ENCODE results near the gene OTX1. TPM values are rescaled to one million over a fixed set of nuclear protein-coding genes. Genes with fewer than 3 reads are reported as not detected.
"Not testable (repeated sequence)": the region's sequence is repeated elsewhere in the genome, so short reads cannot be mapped to it uniquely, and the experiment has no call there.

OTX1 gene
- total RNA-seq, 1 donor from 2014 or later = 31.9 TPM

GRCh38 chr2:63064661-63065060 lies 14.0 kb downstream of the OTX1 start:
- TF ChIP-seq CTCF (conservative IDR thresholded peaks at IDR 0.05) = no peak
- H3K27ac Mint-ChIP-seq = no peak overlapping the region
- H3K4me3 Mint-ChIP-seq = no peak overlapping the region
- H3K27me3 Mint-ChIP-seq = peaks cover 88% of the 10 kb centered on the region
- DNase-seq (ENCODE audit: extremely low spot score, unreplicated experiment) = no peak
- peaks cover 6% of the 10 kb centered on the region for H3K4me1 Mint-ChIP-seq (ENCODE audit: unreplicated experiment)
- no peaks in the 10 kb centered on the region for H3K36me3 Mint-ChIP-seq
- no peaks in the 10 kb centered on the region for H3K9me3 Mint-ChIP-seq

GRCh38 chr2:63066265-63066664 lies 15.6 kb downstream of the OTX1 start:
- H3K9me3 Mint-ChIP-seq = no peaks in the 10 kb centered on the region
- TF ChIP-seq CTCF (conservative IDR thresholded peaks at IDR 0.05) = no peak
- H3K36me3 Mint-ChIP-seq = no peaks in the 10 kb centered on the region
- no peak overlapping the region for H3K4me3 Mint-ChIP-seq
- no peaks in the 10 kb centered on the region for H3K4me1 Mint-ChIP-seq (ENCODE audit: unreplicated experiment)
- no peak overlapping the region for H3K27ac Mint-ChIP-seq
- no peak for DNase-seq (ENCODE audit: extremely low spot score, unreplicated experiment)
- peaks cover 72% of the 10 kb centered on the region for H3K27me3 Mint-ChIP-seq

GRCh38 chr2:63066838-63067237 lies 16.2 kb downstream of the OTX1 start:
- H3K36me3 Mint-ChIP-seq = no peaks in the 10 kb centered on the region
- DNase-seq (ENCODE audit: extremely low spot score, unreplicated experiment) = no peak
- no peak overlapping the region for H3K4me3 Mint-ChIP-seq
- no peaks in the 10 kb centered on the region for H3K4me1 Mint-ChIP-seq (ENCODE audit: unreplicated experiment)
- H3K27me3 Mint-ChIP-seq = peaks cover 66% of the 10 kb centered on the region
- no peak for TF ChIP-seq CTCF (conservative IDR thresholded peaks at IDR 0.05)
- H3K27ac Mint-ChIP-seq = no peak overlapping the region
- no peaks in the 10 kb centered on the region for H3K9me3 Mint-ChIP-seq

DNA sequence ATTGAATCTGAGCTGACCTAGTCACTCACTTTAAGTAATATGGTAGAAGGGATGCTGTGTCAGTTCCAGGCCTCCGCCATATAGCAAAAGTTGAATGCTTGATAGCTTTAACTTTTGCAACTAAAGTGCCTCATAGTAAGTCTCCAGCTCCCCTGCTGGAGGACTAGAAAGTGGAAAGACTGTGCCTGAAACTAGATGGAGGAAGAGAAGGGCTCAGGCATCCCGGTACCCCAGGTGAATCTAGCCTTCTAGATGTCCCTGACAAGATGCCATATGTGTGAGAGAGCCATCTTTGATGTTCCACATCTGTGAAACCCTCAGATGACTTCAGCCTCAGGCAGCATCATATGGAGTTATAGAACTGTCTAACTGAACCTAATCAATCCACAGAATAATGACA lies 21.0 kb downstream of the OTX1 start:
- H3K27ac Mint-ChIP-seq = no peak overlapping the region
- no peak overlapping the region for H3K4me3 Mint-ChIP-seq
- no peaks in the 10 kb centered on the region for H3K36me3 Mint-ChIP-seq
- H3K27me3 Mint-ChIP-seq = peaks cover 22% of the 10 kb centered on the region
- TF ChIP-seq CTCF (conservative IDR thresholded peaks at IDR 0.05) = no peak
- no peak for DNase-seq (ENCODE audit: extremely low spot score, unreplicated experiment)
- no peaks in the 10 kb centered on the region for H3K9me3 Mint-ChIP-seq
- no peaks in the 10 kb centered on the region for H3K4me1 Mint-ChIP-seq (ENCODE audit: unreplicated experiment)

- DNase-seq (ENCODE audit: extremely low spot score, unreplicated experiment) = no peak
- no peak overlapping the region for H3K27ac Mint-ChIP-seq
- no peaks in the 10 kb centered on the region for H3K4me1 Mint-ChIP-seq (ENCODE audit: unreplicated experiment)
- no peaks in the 10 kb centered on the region for H3K36me3 Mint-ChIP-seq
- peaks cover 7% of the 10 kb centered on the region for H3K27me3 Mint-ChIP-seq
- TF ChIP-seq CTCF (conservative IDR thresholded peaks at IDR 0.05) = no peak
- no peaks in the 10 kb centered on the region for H3K9me3 Mint-ChIP-seq
- no peak overlapping the region for H3K4me3 Mint-ChIP-seq
Measured at GRCh38 chr2:63073994-63074393, 23.4 kb downstream of the OTX1 start.

GRCh38 chr2:63074399-63074798 lies 23.8 kb downstream of the OTX1 start:
- H3K36me3 Mint-ChIP-seq; DNase-seq (ENCODE audit: extremely low spot score, unreplicated experiment); H3K27ac Mint-ChIP-seq; H3K4me3 Mint-ChIP-seq; H3K9me3 Mint-ChIP-seq; H3K4me1 Mint-ChIP-seq (ENCODE audit: unreplicated experiment); H3K27me3 Mint-ChIP-seq: not testable (repeated sequence)

Measured in type B pancreatic cell (in vitro differentiated cells).